IPS-18c (cell line): ENCODE measurements around the gene RFNG.
A peak's percentile ranks its signal among the peaks of the same experiment; 100 is the strongest.

Experiments
- H3K4me3 ChIP-seq: 2 replicates; pipeline ENCODE4 v1.7.0; 2013; ENCODE audit warnings: low read depth, mild to moderate bottlenecking, low read length, moderate library complexity; ENCODE audit not compliant: insufficient read depth
- H3K9me3 ChIP-seq: one replicate; pipeline ENCODE4 v1.6.1; 2013; ENCODE audit warnings: mild to moderate bottlenecking, low read length, moderate library complexity; ENCODE audit not compliant: control insufficient read depth, insufficient read depth

RFNG gene

GRCh38 chr17:82081966-82082365, 30.4 kb upstream of the RFNG start:
- no peak overlapping the region for H3K4me3 ChIP-seq
- no peaks in the 10 kb centered on the region for H3K9me3 ChIP-seq

- H3K9me3 ChIP-seq, result no peaks in the 10 kb centered on the region
- no peak overlapping the region for H3K4me3 ChIP-seq
These were observed 29.9 kb upstream of the RFNG start for GRCh38 chr17:82081546-82081945.

- H3K4me3 ChIP-seq, result no peak overlapping the region
- no peaks in the 10 kb centered on the region for H3K9me3 ChIP-seq
These were observed 29.3 kb upstream of the RFNG start for GRCh38 chr17:82080789-82081464.

- Histone ChIP-seq H3K4me3 (no peak overlapping the region), H3K9me3 (no peaks in the 10 kb centered on the region)
These were observed 28.6 kb upstream of the RFNG start for GRCh38 chr17:82080048-82080788.

- H3K4me3 ChIP-seq, result no peak overlapping the region
- H3K9me3 ChIP-seq, result no peaks in the 10 kb centered on the region
These were observed 27.5 kb upstream of the RFNG start for GRCh38 chr17:82079001-82079677.

- Histone ChIP-seq H3K9me3 (no peaks in the 10 kb centered on the region), H3K4me3 (no peak overlapping the region)
These were observed 26.8 kb upstream of the RFNG start for GRCh38 chr17:82078433-82078832.

- H3K9me3 ChIP-seq, result no peaks in the 10 kb centered on the region
These were observed 26.2 kb upstream of the RFNG start for GRCh38 chr17:82077617-82078358.

GRCh38 chr17:82076785-82077591, 25.4 kb upstream of the RFNG start:
- Histone ChIP-seq H3K9me3 (no peaks in the 10 kb centered on the region), H3K4me3 (no peak overlapping the region)

More at GRCh38 chr17:82077617-82078358, 26.2 kb upstream of the RFNG start:
- H3K4me3 ChIP-seq, result no peak overlapping the region

GRCh38 chr17:82076018-82076784, 24.6 kb upstream of the RFNG start:
- no peak overlapping the region for H3K4me3 ChIP-seq
- H3K9me3 ChIP-seq, result no peaks in the 10 kb centered on the region

- H3K9me3 ChIP-seq, result no peaks in the 10 kb centered on the region
- H3K4me3 ChIP-seq, result no peak overlapping the region
These were observed 21.8 kb upstream of the RFNG start for GRCh38 chr17:82073446-82073845.

GRCh38 chr17:82072827-82073226, 21.2 kb upstream of the RFNG start:
- Histone ChIP-seq H3K4me3 (no peak overlapping the region), H3K9me3 (no peaks in the 10 kb centered on the region)

- Histone ChIP-seq H3K9me3 (no peaks in the 10 kb centered on the region), H3K4me3 (no peak overlapping the region)
These were observed 19.0 kb upstream of the RFNG start for GRCh38 chr17:82070611-82071010.

- peak within 1 kb of the TSS; percentile 83 for H3K4me3 ChIP-seq
- no peaks in the 10 kb centered on the region for H3K9me3 ChIP-seq
These were observed 14.2 kb upstream of the RFNG start, which contains the start of gene DUS1L for GRCh38 chr17:82065638-82066303. Gene DUS1L, minus strand, starts transcription at chr17:82065804. Its CDS starts 745 bp downstream, at chr17:82065059.

GRCh38 chr17:82065193-82065637, 13.6 kb upstream of the RFNG start:
- H3K9me3 ChIP-seq, result no peaks in the 10 kb centered on the region
- H3K4me3 ChIP-seq, result peak overlapping the region; percentile 83

- Histone ChIP-seq H3K4me3 (peak overlapping the region; percentile 83), H3K9me3 (no peaks in the 10 kb centered on the region)
These were observed 13.0 kb upstream of the RFNG start for GRCh38 chr17:82064433-82065192.
